SK-N-SH treated with all-trans-retinoic acid at 6 μM for 48 hours (cell line): ENCODE data around the gene TLE2.

Experiments
- ATAC-seq: fragments of 200-7000 bp; cut with Tn5 transposase; 3 replicates; pipeline ENCODE4 v1.9.1; 2020; ENCODE audit warnings: mild to moderate bottlenecking, moderate library complexity
- ARNTL ChIP-seq: fragments of 450-650 bp; formaldehyde crosslinking; IDR thresholded peaks from 2 replicates; pipeline ENCODE4 v1.5.0; 2020; ENCODE audit warnings: low read depth, mild to moderate bottlenecking, moderate library complexity, borderline replicate concordance
- CREB5 ChIP-seq: fragments of 250-450 bp; sonication (Bioruptor Pico); IDR thresholded peaks from 2 replicates; pipeline ENCODE4 v1.5.1; 2020; ENCODE audit warnings: low read depth, mild to moderate bottlenecking, moderate library complexity
- CSDC2 ChIP-seq: fragments of 250-450 bp; sonication (Bioruptor Pico); IDR thresholded peaks from 2 replicates; pipeline ENCODE4 v1.5.0; 2020; ENCODE audit warnings: mild to moderate bottlenecking, moderate library complexity
- ESRRG ChIP-seq: fragments of 250-450 bp; sonication (Bioruptor Pico); IDR thresholded peaks from 2 replicates; pipeline ENCODE4 v1.6.1; 2021; ENCODE audit warnings: mild to moderate bottlenecking
- GLIS3 ChIP-seq: fragments of 250-450 bp; sonication (Bioruptor Pico); IDR thresholded peaks from 2 replicates; pipeline ENCODE4 v1.5.0; 2020; ENCODE audit warnings: mild to moderate bottlenecking, moderate library complexity
- ISL1 ChIP-seq: fragments of 250-450 bp; sonication (Bioruptor Pico); IDR thresholded peaks from 2 replicates; pipeline ENCODE4 v2.1.2; 2022; ENCODE audit warnings: mild to moderate bottlenecking, moderate library complexity
- OSR1 ChIP-seq: fragments of 250-450 bp; sonication (Bioruptor Pico); IDR thresholded peaks from 2 replicates; pipeline ENCODE4 v1.8.0; 2022; ENCODE audit warnings: moderate library complexity, mild to moderate bottlenecking, inconsistent platforms
- PATZ1 ChIP-seq: fragments of 250-450 bp; sonication (Bioruptor Pico); IDR thresholded peaks from 2 replicates; pipeline ENCODE4 v1.8.0; 2020; ENCODE audit warnings: mild to moderate bottlenecking, moderate library complexity, borderline replicate concordance
- POU6F1 ChIP-seq: fragments of 250-450 bp; sonication (Bioruptor Pico); IDR thresholded peaks from 2 replicates; pipeline ENCODE4 v1.8.0; 2021; ENCODE audit warnings: low read depth, mild to moderate bottlenecking, moderate library complexity, borderline replicate concordance
- PPARA ChIP-seq: fragments of 250-450 bp; sonication (Bioruptor Pico); IDR thresholded peaks from 2 replicates; pipeline ENCODE4 v1.5.0; 2020; ENCODE audit warnings: mild to moderate bottlenecking, borderline replicate concordance
- RARB ChIP-seq: fragments of 250-450 bp; sonication (Bioruptor Pico); IDR thresholded peaks from 2 replicates; pipeline ENCODE4 v1.8.0; 2021; ENCODE audit warnings: mild to moderate bottlenecking, moderate library complexity
- TCF4 ChIP-seq: fragments of 250-450 bp; sonication (Bioruptor Pico); IDR thresholded peaks from 2 replicates; pipeline ENCODE4 v1.8.0; 2021; ENCODE audit warnings: mild to moderate bottlenecking, moderate library complexity, borderline replicate concordance
- TOX ChIP-seq: fragments of 250-450 bp; sonication (Bioruptor Pico); IDR thresholded peaks from 2 replicates; pipeline ENCODE4 v1.8.0; 2021; ENCODE audit warnings: mild to moderate bottlenecking, moderate library complexity, borderline replicate concordance
- TSHZ2 ChIP-seq: fragments of 250-450 bp; sonication (Bioruptor Pico); IDR thresholded peaks from 2 replicates; pipeline ENCODE4 v1.5.0; 2020; ENCODE audit warnings: mild to moderate bottlenecking, moderate library complexity
- ZC3H10 ChIP-seq: fragments of 250-450 bp; sonication (Bioruptor Pico); IDR thresholded peaks from 2 replicates; pipeline ENCODE4 v1.5.1; 2021; ENCODE audit warnings: mild to moderate bottlenecking, moderate library complexity
- ZFP3 ChIP-seq: fragments of 250-450 bp; sonication (Bioruptor Pico); IDR thresholded peaks from 2 replicates; pipeline ENCODE4 v1.5.0; 2020; ENCODE audit warnings: mild to moderate bottlenecking, moderate library complexity
- ZNF70 ChIP-seq: fragments of 450-650 bp; formaldehyde crosslinking; IDR thresholded peaks from 2 replicates; pipeline ENCODE4 v1.5.0; 2020; ENCODE audit warnings: mild to moderate bottlenecking, moderate library complexity
- ZNF8 ChIP-seq: fragments of 450-650 bp; formaldehyde crosslinking; IDR thresholded peaks from 2 replicates; pipeline ENCODE4 v1.5.0; 2020; ENCODE audit warnings: mild to moderate bottlenecking, moderate library complexity

TLE2 gene

GRCh38 chr19:3035542-3036118, 6.5 kb upstream of the TLE2 start:
- TF ChIP-seq RARB (CRISPR knock-in tag) (no peak), OSR1 (CRISPR knock-in tag) (no peak), PATZ1 (peak; percentile 65; the same call in 1 of the 2 replicates), TOX (CRISPR knock-in tag) (no peak)
- peak; percentile 91 for ATAC-seq

GRCh38 chr19:3034656-3035541, 5.8 kb upstream of the TLE2 start:
- peak; percentile 8 for ATAC-seq

GRCh38 chr19:3034406-3034655, 5.3 kb upstream of the TLE2 start:
- TF ChIP-seq ZNF70 (CRISPR knock-in tag) (no peak), GLIS3 (CRISPR knock-in tag) (no peak), OSR1 (CRISPR knock-in tag) (no peak), ZC3H10 (CRISPR knock-in tag) (no peak), ESRRG (no peak), POU6F1 (no peak), ZNF8 (CRISPR knock-in tag) (no peak), CREB5 (CRISPR knock-in tag) (no peak), TOX (CRISPR knock-in tag) (no peak), PATZ1 (no peak), ZFP3 (CRISPR knock-in tag) (no peak), ARNTL (no peak), TSHZ2 (no peak), CSDC2 (CRISPR knock-in tag) (no peak), PPARA (CRISPR knock-in tag) (no peak), ISL1 (CRISPR knock-in tag) (no peak)
- TF ChIP-seq, all 23 proteins: peak for 0
- no peak for ATAC-seq

More at GRCh38 chr19:3034656-3035541, 5.8 kb upstream of the TLE2 start:
- TF ChIP-seq RARB (CRISPR knock-in tag) (no peak), TCF4 (no peak), ESRRG (no peak), ZNF70 (CRISPR knock-in tag) (0 out of 2 replicates have a peak, but pooled peaks have one; percentile 29), ISL1 (CRISPR knock-in tag) (no peak), GLIS3 (CRISPR knock-in tag) (no peak)
- TF ChIP-seq, all 23 proteins: peak for 1
